HepG2 (cell line): ENCODE measurements around the gene NCOA7. TPM values are rescaled to one million over a fixed set of nuclear protein-coding genes. Genes with fewer than 3 reads are reported as not detected.

Source experiments
- CREM ChIP-seq, 2 experiments: sonication (generic) in 1 of 2; formaldehyde crosslinking in 1 of 2; IDR thresholded peaks; 2 replicates each; pipeline versions ENCODE4 v1.4.0 to v1.6.1; 2016 to 2020; ENCODE audit warnings: antibody characterized with exemption in 1 of 2, mild to moderate bottlenecking in 1 of 2, missing genetic modification reagents in 1 of 2
- ELF3 ChIP-seq: IDR thresholded peaks from 2 replicates; pipeline ENCODE4 v1.6.1; 2016; ENCODE audit warnings: missing genetic modification reagents, missing compliant biosample characterization
- FOSL1 ChIP-seq: sonication (generic); formaldehyde crosslinking; IDR thresholded peaks from 2 replicates; pipeline ENCODE4 v1.9.0; 2021; ENCODE audit warnings: missing genetic modification reagents, borderline replicate concordance
- FOXK2 ChIP-seq: fragments of 450-650 bp; IDR thresholded peaks from 2 replicates; pipeline ENCODE4 v1.6.1; 2016
- FOXO1 ChIP-seq: sonication (generic); formaldehyde crosslinking; IDR thresholded peaks from 2 replicates; pipeline ENCODE4 v1.4.0; 2020; ENCODE audit warnings: missing genetic modification reagents
- HOMEZ ChIP-seq: IDR thresholded peaks from 2 replicates; pipeline ENCODE4 v1.6.1; 2016; ENCODE audit warnings: low read depth
- MLX ChIP-seq: IDR thresholded peaks from 2 replicates; pipeline ENCODE4 v1.6.1; 2016
- MXD4 ChIP-seq: IDR thresholded peaks from 2 replicates; pipeline ENCODE4 v1.6.1; 2016; ENCODE audit warnings: mild to moderate bottlenecking, missing biosample characterization, missing genetic modification reagents
- MYNN ChIP-seq: sonication (generic); formaldehyde crosslinking; IDR thresholded peaks from 2 replicates; pipeline ENCODE4 v1.4.0; 2020; ENCODE audit warnings: mild to moderate bottlenecking, low read depth, missing genetic modification reagents
- NONO ChIP-seq, 2 experiments: fragments of 450-650 bp in 1 of 2; sonication (generic) in 1 of 2; formaldehyde crosslinking in 1 of 2; IDR thresholded peaks in 1 of 2; conservative IDR thresholded peaks in 1 of 2; 2 replicates each; pipeline versions ENCODE4 v1.6.1 to v1.8.0; 2017 to 2022; ENCODE audit warnings: mild to moderate bottlenecking in 1 of 2, missing genetic modification reagents in 1 of 2, moderate library complexity in 1 of 2
- PLRG1 ChIP-seq: fragments of 450-650 bp; conservative IDR thresholded peaks from 2 replicates; pipeline ENCODE4 v1.6.1; 2016
- SCMH1 ChIP-seq: sonication (generic); formaldehyde crosslinking; IDR thresholded peaks from 2 replicates; pipeline ENCODE4 v1.9.0; 2021; ENCODE audit warnings: missing genetic modification reagents, mild to moderate bottlenecking, borderline replicate concordance
- TP53 ChIP-seq: sonication (generic); formaldehyde crosslinking; conservative IDR thresholded peaks from 2 replicates; pipeline ENCODE4 v1.4.0; 2020; ENCODE audit warnings: missing genetic modification reagents
- UBTF ChIP-seq: sonication (generic); formaldehyde crosslinking; IDR thresholded peaks from 2 replicates; pipeline ENCODE4 v1.4.0; 2020; ENCODE audit warnings: mild to moderate bottlenecking, missing genetic modification reagents
- XBP1 ChIP-seq: sonication (generic); formaldehyde crosslinking; IDR thresholded peaks from 2 replicates; pipeline ENCODE4 v1.5.0; 2020; ENCODE audit warnings: missing genetic modification reagents
- ZBTB4 ChIP-seq: sonication (generic); formaldehyde crosslinking; IDR thresholded peaks from 2 replicates; pipeline ENCODE4 v1.4.0; 2020; ENCODE audit warnings: missing genetic modification reagents, mild to moderate bottlenecking, borderline replicate concordance
- ZNF326 ChIP-seq: sonication (generic); formaldehyde crosslinking; IDR thresholded peaks from 2 replicates; pipeline ENCODE4 v1.4.0; 2020; ENCODE audit warnings: missing genetic modification reagents, borderline replicate concordance
- ZNF382 ChIP-seq: sonication (generic); formaldehyde crosslinking; IDR thresholded peaks from 2 replicates; pipeline ENCODE4 v1.5.0; 2020; ENCODE audit warnings: missing genetic modification reagents, mild to moderate bottlenecking, borderline replicate concordance
- ZNF503 ChIP-seq: sonication (generic); formaldehyde crosslinking; IDR thresholded peaks from 2 replicates; pipeline ENCODE4 v1.4.0; 2020; ENCODE audit warnings: missing genetic modification reagents
- ZNF589 ChIP-seq: sonication (generic); formaldehyde crosslinking; conservative IDR thresholded peaks from 2 replicates; pipeline ENCODE4 v1.8.0; 2022; ENCODE audit warnings: mild to moderate bottlenecking, moderate library complexity, missing genetic modification reagents
- ZSCAN29 ChIP-seq: sonication (generic); formaldehyde crosslinking; conservative IDR thresholded peaks from 2 replicates; pipeline ENCODE4 v1.4.0; 2020; ENCODE audit warnings: mild to moderate bottlenecking, missing genetic modification reagents
- polyA plus RNA-seq, 8 experiments: library from polyadenylated mRNA; depleted of rRNA in 3 of 8; stranded (reverse) in 7 of 8; unstranded in 1 of 8; fragments of >200 nt; fragmentation: Illumina TruSeq in 4 of 8; extraction: Trizol in 4 of 8; gene quantifications; 2 replicates each; pipeline versions ENCODE4 v1.2.1 to v1.2.3, GENCODE V29; 2011 to 2016; ENCODE audit warnings: low read depth in 4 of 8, missing spikeins in 1 of 8, mixed read lengths in 1 of 8; ENCODE audit not compliant: insufficient read depth in 1 of 8
- total RNA-seq, 5 experiments: library from RNA; depleted of rRNA; stranded (reverse); fragments of >200 nt; fragmentation: Illumina TruSeq; extraction: Trizol; gene quantifications; 2 replicates each; pipeline ENCODE4 v1.2.3, GENCODE V29; 2016; ENCODE audit warnings: low read depth in 1 of 5

NCOA7 gene
- total and polyA plus RNA-seq, 2 of the 13 experiments (the other 11 are each of a cell fraction or from before 2014, with no cell fraction given) = 13.6 to 20.8 TPM

GRCh38 chr6:125899726-125900182 lies 109.0 kb downstream of the NCOA7 start (continued):
- TF ChIP-seq ZNF503 (peak; percentile 5; the same call in 1 of the 2 replicates), ZBTB4 (CRISPR knock-in tag) (no peak), PLRG1 (no peak), MXD4 (CRISPR knock-in tag) (peak; percentile 62; the same call in 1 of the 2 replicates), FOSL1 (CRISPR knock-in tag) (no peak), ELF3 (CRISPR knock-in tag) (peak; percentile 27; the same call in 1 of the 2 replicates), MYNN (CRISPR knock-in tag) (0 out of 2 replicates have a peak, but pooled peaks have one; percentile 35), MLX (CRISPR knock-in tag) (0 out of 2 replicates have a peak, but pooled peaks have one; percentile 19), ZNF326 (CRISPR knock-in tag) (no peak), FOXO1 (no peak), ZSCAN29 (CRISPR knock-in tag) (no peak), TP53 (CRISPR knock-in tag) (no peak), HOMEZ (0 out of 2 replicates have a peak, but pooled peaks have one; percentile 54), FOXK2 (no peak), NONO (IDR thresholded peaks at IDR 0.05) (no peak), NONO (CRISPR knock-in tag; conservative IDR thresholded peaks at IDR 0.05) (no peak), XBP1 (CRISPR knock-in tag) (no peak), CREM (IDR thresholded peaks at IDR 0.05) (0 out of 2 replicates have a peak, but pooled peaks have one; percentile 18), CREM (CRISPR knock-in tag; IDR thresholded peaks at IDR 0.05) (no peak), UBTF (CRISPR knock-in tag) (no peak), ZNF382 (CRISPR knock-in tag) (no peak), ZNF589 (CRISPR knock-in tag) (no peak), SCMH1 (CRISPR knock-in tag) (no peak)
